AG10803 (cell line): ENCODE measurements around the gene SRPK3.

Experiments used
- DNase-seq: peaks from one replicate; pipeline ENCODE4 v3.0.0; 2010; ENCODE audit warnings: low read depth
- H3K4me3 ChIP-seq: 2 replicates; pipeline ENCODE4 v1.5.1; 2011; ENCODE audit warnings: mild to moderate bottlenecking, low read length, control low read depth
- CTCF ChIP-seq: conservative IDR thresholded peaks from 2 replicates; pipeline ENCODE4 v1.5.1; 2011; ENCODE audit warnings: mild to moderate bottlenecking, low read length, control low read depth, inconsistent platforms

SRPK3 gene

GRCh38 chrX:153801669-153802068, 20.8 kb downstream of the SRPK3 start:
- DNase-seq = no peak
- TF ChIP-seq CTCF = no peak
- H3K4me3 ChIP-seq = no peak overlapping the region

DNA sequence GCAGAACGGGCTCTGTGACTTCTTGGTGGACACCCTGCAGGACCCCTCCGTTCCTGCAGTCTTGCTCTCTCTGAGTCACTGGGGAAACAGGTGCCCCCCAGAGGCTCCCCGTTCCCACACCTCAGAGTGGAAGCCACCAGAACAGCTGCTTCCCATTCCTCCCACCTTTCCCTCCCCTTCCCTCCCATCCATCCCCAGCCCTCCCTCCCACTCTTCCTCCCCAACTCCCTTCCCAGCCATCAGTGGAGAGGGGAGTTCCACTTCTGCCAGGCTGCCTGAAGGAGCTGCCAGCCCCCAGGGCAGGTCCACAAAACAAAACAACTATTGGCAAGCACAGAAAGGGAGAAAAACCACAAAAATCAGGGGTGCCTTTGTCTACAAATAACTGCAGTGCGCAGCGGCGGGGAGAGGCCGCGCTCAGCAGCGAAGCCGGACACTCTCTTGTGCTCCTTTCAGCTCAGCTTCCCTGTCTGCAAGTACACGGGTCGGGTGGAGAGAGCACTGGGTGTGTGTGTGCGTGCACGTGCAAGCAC, 21.7 kb downstream of the SRPK3 start:
- DNase-seq = no peak
- no peak overlapping the region for H3K4me3 ChIP-seq
- TF ChIP-seq CTCF = no peak

DNA sequence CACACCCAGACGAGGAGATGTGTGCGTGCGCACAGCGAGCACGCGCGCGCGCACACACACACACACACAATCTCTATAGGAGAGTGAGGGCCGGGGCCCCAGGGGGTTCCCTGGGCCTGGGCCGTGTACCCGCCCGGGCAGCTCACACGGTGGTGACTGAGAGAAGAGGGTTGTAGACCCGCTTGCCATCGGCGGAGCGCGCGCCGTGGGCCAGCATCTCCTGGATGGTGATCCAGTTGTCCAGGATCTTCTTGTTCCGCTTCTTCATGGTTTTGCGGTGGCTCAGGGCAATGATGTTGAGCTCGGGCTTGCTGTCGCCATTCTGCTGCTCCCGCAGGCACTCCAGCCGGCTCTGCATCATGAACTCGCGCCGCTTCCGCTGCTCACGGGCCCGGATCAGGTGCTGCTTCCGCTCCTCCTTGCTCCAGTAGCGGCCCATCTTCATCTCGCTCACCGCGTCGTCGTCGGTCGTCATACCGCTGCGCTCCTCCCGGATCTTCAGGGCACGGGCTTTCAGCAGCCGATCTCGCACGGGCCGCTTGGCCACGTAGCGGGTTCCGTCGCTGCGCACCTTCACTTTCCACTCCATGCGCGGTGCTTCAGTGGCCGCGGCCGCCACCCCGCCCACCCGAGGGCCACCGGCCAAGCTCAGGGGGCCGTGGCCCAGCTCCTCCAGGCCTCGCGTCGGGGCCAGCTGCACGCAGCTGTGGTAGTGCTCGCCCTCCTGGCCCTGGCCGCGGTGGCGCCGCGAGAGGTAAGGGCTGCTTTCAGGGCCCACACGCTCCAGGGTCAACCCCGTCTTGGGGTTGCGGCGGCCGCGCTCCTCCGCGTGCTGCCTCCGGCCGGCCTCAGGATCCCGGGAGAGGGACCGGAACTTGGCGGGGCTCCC, 22.6 kb downstream of the SRPK3 start:
- no peak for DNase-seq
- TF ChIP-seq CTCF = no peak
- no peak overlapping the region for H3K4me3 ChIP-seq

- no peak for DNase-seq
- TF ChIP-seq CTCF = no peak
- H3K4me3 ChIP-seq = no peak overlapping the region
Measured at GRCh38 chrX:153804100-153804595, 23.3 kb downstream of the SRPK3 start.

- no peak for TF ChIP-seq CTCF
- H3K4me3 ChIP-seq = no peak overlapping the region
Measured at GRCh38 chrX:153804621-153805020, 23.8 kb downstream of the SRPK3 start.

GRCh38 chrX:153805436-153805835, 24.6 kb downstream of the SRPK3 start:
- no peak for TF ChIP-seq CTCF
- no peak overlapping the region for H3K4me3 ChIP-seq
- no peak for DNase-seq

More at GRCh38 chrX:153804621-153805020, 23.8 kb downstream of the SRPK3 start:
- no peak for DNase-seq
